Panc1 (cell line): ENCODE measurements around the gene ICOSLG.

Experiments
- CTCF ChIP-seq: fragments of 450-650 bp; IDR thresholded peaks from 2 replicates; pipeline ENCODE4 v1.5.1; 2017; ENCODE audit warnings: mild to moderate bottlenecking
- POLR2AphosphoS5 ChIP-seq: IDR thresholded peaks from 2 replicates; pipeline ENCODE4 v1.6.1; 2012; ENCODE audit warnings: mild to moderate bottlenecking, low read depth, low read length, moderate library complexity
- REST ChIP-seq, 2 experiments: IDR thresholded peaks; 2 replicates each; pipeline ENCODE4 v1.6.1; 2011 to 2012; ENCODE audit warnings: low read depth in 2 of 2, control low read depth in 1 of 2, low read length in 1 of 2, mild to moderate bottlenecking in 1 of 2, moderate library complexity in 1 of 2; ENCODE audit not compliant: insufficient read depth in 1 of 2
- SIN3A ChIP-seq: IDR thresholded peaks from 2 replicates; pipeline ENCODE4 v1.6.1; 2012; ENCODE audit warnings: low read depth, mild to moderate bottlenecking, low read length, moderate library complexity, borderline replicate concordance; ENCODE audit not compliant: insufficient read depth

- TF ChIP-seq CTCF (no peak; the same call in 1 of the 2 replicates), REST (IDR thresholded peaks at IDR 0.05; ENCODE audit: insufficient read depth in 1 of 2, low read depth in 2 of 2, low read length in 1 of 2) (no peak), SIN3A (no peak), POLR2AphosphoS5 (no peak)
Measured at GRCh38 chr21:44267655-44268142, 27.0 kb upstream of the ICOSLG start.
